ENCODE measurements around the gene PTPRM. TPM values are rescaled to one million over a fixed set of nuclear protein-coding genes. Genes with fewer than 3 reads are reported as not detected.
A peak's percentile ranks its signal among the peaks of the same experiment; 100 is the strongest.

PTPRM gene
- total and polyA plus RNA-seq, 2 of the 4 experiments (the other 2 are of a cell fraction): 28.3 to 51.2 TPM

GRCh38 chr18:8424917-8425725 is 858.0 kb downstream of the PTPRM start:
- TF ChIP-seq MAFK (IDR thresholded peaks at IDR 0.05; ENCODE audit: low read depth, low read length) (no peak), MAZ (IDR thresholded peaks at IDR 0.05; ENCODE audit: borderline replicate concordance, low read depth, low read length) (0 out of 2 replicates have a peak, but pooled peaks have one; percentile 18), RFX5 (IDR thresholded peaks at IDR 0.05; ENCODE audit: low read depth, low read length) (no peak), ELK1 (IDR thresholded peaks at IDR 0.05; ENCODE audit: borderline replicate concordance, low read depth, low read length) (no peak), CEBPB (IDR thresholded peaks at IDR 0.05; ENCODE audit: low read depth, low read length) (peak; percentile 42; the same call in 1 of the 2 replicates), RAD21 (IDR thresholded peaks at IDR 0.05; ENCODE audit: low read length) (no peak), NFE2L2 (IDR thresholded peaks at IDR 0.05; ENCODE audit: low read depth, low read length) (no peak), FOS (IDR thresholded peaks at IDR 0.05; ENCODE audit: low read depth, low read length) (peak; percentile 37; the same call in 1 of the 2 replicates)
- 45% methylated on average over 4 of the region's 13 CpGs; no CpG with 5 or more reads in 1 of the 2 experiments for WGBS, 2 experiments (ENCODE audit: extremely low coverage in 2 of 2, insufficient read length in 1 of 2)
- H2AK5ac ChIP-seq (ENCODE audit: low read depth, low read length): no peak overlapping the region
- H3K36me3 ChIP-seq (ENCODE audit: control insufficient read depth, insufficient read depth, low read length): no peaks in the 10 kb centered on the region
- peak; percentile 75 for DNase-seq
- H4K8ac ChIP-seq (ENCODE audit: low read depth in 2 of 2, low read length in 2 of 2): no peak overlapping the region
- no peaks in the 10 kb centered on the region for H3K9me3 ChIP-seq (ENCODE audit: control insufficient read depth, insufficient read depth, low read length)
- H3K79me1 ChIP-seq (ENCODE audit: low read depth in 1 of 2, low read length in 2 of 2): no peaks in the 10 kb centered on the region
- H2AFZ ChIP-seq (replicated peaks; ENCODE audit: low read length, poor library complexity): peak overlapping the region; percentile 74
- no peak overlapping the region for H2BK20ac ChIP-seq (ENCODE audit: low read depth, low read length)
- BruUV-seq (replicated peaks): no TSS peak
- ATAC-seq (ENCODE audit: low read depth): peak; percentile 81
- dilution Hi-C loops (cut with HindIII; ENCODE audit: low sequenced_read_pairs, unreplicated experiment) (no loop called here), intact Hi-C loops (cut with micrococcal nuclease) (no loop called here), in situ Hi-C loops (cut with MboI; ENCODE audit: low sequenced_read_pairs) (no loop called here)
- peaks cover 5% of the 10 kb centered on the region for H3K4me1 ChIP-seq (ENCODE audit: control insufficient read depth, insufficient read depth, low read length)
- no peak overlapping the region for H4K91ac ChIP-seq (ENCODE audit: insufficient read depth, low read depth, low read length)
- H3K27me3 ChIP-seq (ENCODE audit: control insufficient read depth, insufficient read depth, low read length): peaks cover 6% of the 10 kb centered on the region; the same call in 1 of the 2 replicates
- POLR2A ChIA-PET (ENCODE audit: unreplicated experiment): no interaction called here
- H2BK120ac ChIP-seq (ENCODE audit: low read depth, low read length): no peak overlapping the region
- no peak overlapping the region for H4K5ac ChIP-seq (ENCODE audit: low read depth, low read length)
- H3K18ac ChIP-seq (ENCODE audit: low read depth, low read length): no peak overlapping the region
- H3K4ac ChIP-seq (ENCODE audit: low read depth, low read length): no peak overlapping the region
- CTCF ChIA-PET: interaction anchor here (0.6 kb wide), 1 partner anchor 208 kb away, joined by 3 read pairs; no protein-coding TSS in a partner anchor
- H3K9ac ChIP-seq (ENCODE audit: low read depth, low read length): no peak overlapping the region
- H3K56ac ChIP-seq (ENCODE audit: extremely low read depth, insufficient read depth, low read length): no peak overlapping the region
- H2BK15ac ChIP-seq (ENCODE audit: low read depth, low read length): no peak overlapping the region
- H3K9me1 ChIP-seq (ENCODE audit: insufficient read depth, low read length): no peaks in the 10 kb centered on the region; the same call in 1 of the 2 replicates
- peak overlapping the region; percentile 79 for H2AK9ac ChIP-seq (replicated peaks; ENCODE audit: low read depth, low read length, poor library complexity)
- no peak overlapping the region for H2BK5ac ChIP-seq (ENCODE audit: low read depth, low read length, poor library complexity, severe bottlenecking)
- H3K27ac ChIP-seq (ENCODE audit: insufficient read depth, low read length): no peak overlapping the region
- H4K20me1 ChIP-seq (ENCODE audit: insufficient read depth, low read length): no peaks in the 10 kb centered on the region
- H3K23ac ChIP-seq (ENCODE audit: low read depth, low read length): no peak overlapping the region
- no peak overlapping the region for H3K14ac ChIP-seq (replicated peaks; ENCODE audit: low read depth, low read length)
- no peak overlapping the region for H3K4me2 ChIP-seq (ENCODE audit: low read depth, low read length)
- no peak overlapping the region for H3K4me3 ChIP-seq (ENCODE audit: insufficient read depth, low read depth, low read length)
